HepG2 (cell line): Measurements from ENCODE around the gene SMIM14. TPM values are rescaled to one million over a fixed set of nuclear protein-coding genes. Genes with fewer than 3 reads are reported as not detected.

Experiments
- AFF4 ChIP-seq: sonication (generic); formaldehyde crosslinking; IDR thresholded peaks from 2 replicates; pipeline ENCODE4 v1.4.0; 2020; ENCODE audit warnings: missing genetic modification reagents
- ATF7 ChIP-seq, 2 experiments: fragments of 450-650 bp in 1 of 2; sonication (generic) in 1 of 2; formaldehyde crosslinking in 1 of 2; IDR thresholded peaks; 2 replicates each; pipeline versions ENCODE4 v1.4.0 to v1.6.1; 2016 to 2020; ENCODE audit warnings: antibody characterized with exemption in 1 of 2, mild to moderate bottlenecking in 1 of 2, missing genetic modification reagents in 1 of 2
- ATF7-NPFF ChIP-seq: sonication (generic); formaldehyde crosslinking; IDR thresholded peaks from 2 replicates; pipeline ENCODE4 v1.8.1; 2023; ENCODE audit warnings: mild to moderate bottlenecking, low read depth, missing genetic modification reagents, moderate library complexity
- HINFP ChIP-seq: sonication (generic); formaldehyde crosslinking; IDR thresholded peaks from 2 replicates; pipeline ENCODE4 v1.4.0; 2020; ENCODE audit warnings: low read depth, mild to moderate bottlenecking, missing genetic modification reagents
- HOXA9 ChIP-seq: sonication (generic); formaldehyde crosslinking; IDR thresholded peaks from 2 replicates; pipeline ENCODE4 v1.8.1; 2022; ENCODE audit warnings: missing genetic modification reagents, mild to moderate bottlenecking, moderate library complexity, borderline replicate concordance
- KDM3A ChIP-seq: IDR thresholded peaks from 2 replicates; pipeline ENCODE4 v1.6.1; 2018; ENCODE audit warnings: low read depth, missing compliant biosample characterization
- MATR3 ChIP-seq: sonication (generic); formaldehyde crosslinking; IDR thresholded peaks from 2 replicates; pipeline ENCODE4 v1.4.0; 2020; ENCODE audit warnings: missing genetic modification reagents
- MIXL1 ChIP-seq: IDR thresholded peaks from 2 replicates; pipeline ENCODE4 v1.6.1; 2016
- PRPF4 ChIP-seq: fragments of 200-400 bp; formaldehyde crosslinking; IDR thresholded peaks from 2 replicates; pipeline ENCODE4 v1.6.1; 2016; ENCODE audit warnings: low read length, low read depth; ENCODE audit not compliant: poor library complexity, severe bottlenecking
- SAP130 ChIP-seq: IDR thresholded peaks from 2 replicates; pipeline ENCODE4 v1.6.1; 2016; ENCODE audit warnings: low read depth
- SIN3A ChIP-seq: IDR thresholded peaks from 2 replicates; pipeline ENCODE4 v1.6.1; 2011; ENCODE audit warnings: low read depth, mild to moderate bottlenecking, control low read depth, low read length, borderline replicate concordance
- ZHX1 ChIP-seq: sonication (generic); formaldehyde crosslinking; IDR thresholded peaks from 2 replicates; pipeline ENCODE4 v1.8.1; 2022; ENCODE audit warnings: low read depth, mild to moderate bottlenecking, missing genetic modification reagents
- ZMYM4 ChIP-seq: sonication (generic); formaldehyde crosslinking; IDR thresholded peaks from 2 replicates; pipeline ENCODE4 v1.8.1; 2023; ENCODE audit warnings: mild to moderate bottlenecking, missing genetic modification reagents
- ZNF33B ChIP-seq: sonication (generic); formaldehyde crosslinking; IDR thresholded peaks from 2 replicates; pipeline ENCODE4 v1.5.1; 2020; ENCODE audit warnings: mild to moderate bottlenecking, missing genetic modification reagents
- ZNF430 ChIP-seq: sonication (generic); formaldehyde crosslinking; IDR thresholded peaks from 2 replicates; pipeline ENCODE4 v1.9.0; 2021; ENCODE audit warnings: mild to moderate bottlenecking, missing genetic modification reagents
- ZNF558 ChIP-seq: sonication (generic); formaldehyde crosslinking; IDR thresholded peaks from 2 replicates; pipeline ENCODE4 v1.9.0; 2022; ENCODE audit warnings: mild to moderate bottlenecking, missing genetic modification reagents, borderline replicate concordance
- ZNF564 ChIP-seq: sonication (generic); formaldehyde crosslinking; IDR thresholded peaks from 2 replicates; pipeline ENCODE4 v1.8.1; 2023; ENCODE audit warnings: mild to moderate bottlenecking, missing genetic modification reagents
- ZNF569 ChIP-seq: sonication (generic); formaldehyde crosslinking; IDR thresholded peaks from 2 replicates; pipeline ENCODE4 v1.5.0; 2020; ENCODE audit warnings: mild to moderate bottlenecking, missing genetic modification reagents, moderate library complexity, borderline replicate concordance
- ZNF782 ChIP-seq: sonication (generic); formaldehyde crosslinking; IDR thresholded peaks from 2 replicates; pipeline ENCODE4 v1.4.0; 2020; ENCODE audit warnings: missing genetic modification reagents, mild to moderate bottlenecking, borderline replicate concordance
- ZNF879 ChIP-seq: sonication (generic); formaldehyde crosslinking; IDR thresholded peaks from 2 replicates; pipeline ENCODE4 v1.8.1; 2023; ENCODE audit warnings: missing genetic modification reagents
- polyA plus RNA-seq, 8 experiments: library from polyadenylated mRNA; depleted of rRNA in 3 of 8; stranded (reverse) in 7 of 8; unstranded in 1 of 8; fragments of >200 nt; fragmentation: Illumina TruSeq in 4 of 8; extraction: Trizol in 4 of 8; gene quantifications; 2 replicates each; pipeline versions ENCODE4 v1.2.1 to v1.2.3, GENCODE V29; 2011 to 2016; ENCODE audit warnings: low read depth in 4 of 8, missing spikeins in 1 of 8, mixed read lengths in 1 of 8; ENCODE audit not compliant: insufficient read depth in 1 of 8
- total RNA-seq, 5 experiments: library from RNA; depleted of rRNA; stranded (reverse); fragments of >200 nt; fragmentation: Illumina TruSeq; extraction: Trizol; gene quantifications; 2 replicates each; pipeline ENCODE4 v1.2.3, GENCODE V29; 2016; ENCODE audit warnings: low read depth in 1 of 5

SMIM14 gene
- total and polyA plus RNA-seq, 2 of the 13 experiments (the other 11 are each of a cell fraction or from before 2014, with no cell fraction given), result 16.3 to 28.1 TPM

GRCh38 chr4:39527296-39528060 lies 111.2 kb downstream of the SMIM14 start, which contains the start of gene UGDH (continued):
- TF ChIP-seq HINFP (CRISPR knock-in tag) (peak; percentile 26; the same call in 1 of the 2 replicates), MATR3 (CRISPR knock-in tag) (no peak), ZNF879 (CRISPR knock-in tag) (peak; percentile 97), ZHX1 (CRISPR knock-in tag) (no peak; the same call in 1 of the 2 replicates), ZNF430 (peak; percentile 58; the same call in 1 of the 2 replicates), ZMYM4 (CRISPR knock-in tag) (peak; percentile 93), MIXL1 (peak; percentile 44; the same call in 1 of the 2 replicates), ZNF569 (CRISPR knock-in tag) (no peak), ATF7 (IDR thresholded peaks at IDR 0.05) (no peak), ATF7 (CRISPR knock-in tag; IDR thresholded peaks at IDR 0.05) (no peak), ZNF564 (CRISPR knock-in tag) (peak; percentile 96), SIN3A (peak; percentile 90; the same call in 1 of the 2 replicates), ZNF558 (CRISPR knock-in tag) (0 out of 2 replicates have a peak, but pooled peaks have one; percentile 78), AFF4 (CRISPR knock-in tag) (peak; percentile 98; the same call in 1 of the 2 replicates), ZNF782 (CRISPR knock-in tag) (no peak; the same call in 1 of the 2 replicates), SAP130 (CRISPR knock-in tag) (peak; percentile 96), ATF7-NPFF (peak; percentile 94), ZNF33B (CRISPR knock-in tag) (peak; percentile 72; the same call in 1 of the 2 replicates), HOXA9 (CRISPR knock-in tag) (0 out of 2 replicates have a peak, but pooled peaks have one; percentile 36), KDM3A (peak; percentile 81), PRPF4 (no peak)
